GM21447 (cell line): ENCODE measurements around the gene IPO11.

Source experiments
- ATAC-seq: cut with Tn5 transposase; IDR thresholded peaks from one replicate; pipeline ENCODE4 v1.9.1; 2021; ENCODE audit not compliant: unreplicated experiment

Gene IPO11

DNA sequence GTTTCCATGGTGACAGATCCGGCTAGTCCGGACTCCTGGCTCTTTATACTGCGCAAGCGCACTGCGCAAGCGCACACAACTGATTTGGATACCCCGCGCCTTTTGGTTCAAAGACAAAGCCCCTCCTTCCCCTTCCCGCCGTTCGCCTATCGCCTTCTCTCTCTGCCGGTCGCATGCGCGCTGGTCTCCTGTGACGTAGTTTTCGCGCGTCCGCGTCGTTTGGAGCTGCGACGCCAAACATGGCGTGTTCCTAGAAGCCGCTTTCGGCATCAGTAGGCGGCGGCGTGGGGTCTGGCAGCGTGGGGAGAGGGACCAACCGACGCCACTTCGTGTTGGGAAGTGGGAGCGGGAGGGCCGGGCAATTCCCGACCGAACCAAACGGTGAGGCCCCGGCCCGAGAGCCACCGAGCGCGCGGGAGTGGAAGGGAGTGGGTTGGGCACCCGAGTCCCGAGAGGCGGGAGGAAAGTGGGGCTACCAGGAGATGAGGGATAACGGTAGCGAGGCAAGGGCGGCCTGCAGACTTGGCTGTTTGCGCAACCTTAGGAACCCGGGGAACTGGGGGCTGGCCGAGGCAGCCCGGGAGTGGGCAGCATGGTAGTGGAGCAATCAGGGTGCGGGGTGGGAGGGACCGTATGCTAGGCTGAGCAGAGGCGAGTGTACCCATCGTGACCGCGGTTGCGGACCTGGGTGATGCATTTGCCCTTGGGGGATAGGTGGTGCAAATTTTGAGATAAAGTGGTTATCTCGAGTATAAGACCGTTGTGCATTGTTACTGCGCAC, at the start of gene IPO11:
Gene IPO11, plus strand, starts transcription at position 215 of the 781 bp plus-strand sequence. CDS start 24,517 bp downstream, outside the sequence.
- ATAC-seq, result peak; percentile 97

- ATAC-seq, result no peak
These were observed 43.5 kb upstream of the IPO11 start for GRCh38 chr5:62369039-62369438.

DNA sequence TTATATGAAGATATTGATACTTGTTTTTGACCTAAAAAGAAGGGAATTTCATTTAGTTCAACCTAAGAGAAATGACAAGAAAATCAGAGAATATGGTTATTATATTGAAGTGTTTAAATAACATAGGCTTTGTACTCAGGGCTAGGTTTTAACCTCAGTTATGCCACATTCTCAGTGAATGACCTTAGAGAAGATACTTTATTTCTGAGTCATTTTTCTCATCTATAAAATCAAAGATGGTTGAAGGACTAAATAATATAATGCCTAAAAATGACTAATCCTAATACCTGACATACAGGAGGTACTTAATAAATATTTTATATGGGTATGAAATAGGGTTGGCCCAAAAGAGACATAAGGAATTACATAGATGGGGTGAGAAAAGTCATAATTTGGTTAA, 41.2 kb upstream of the IPO11 start:
- ATAC-seq, result no peak

DNA sequence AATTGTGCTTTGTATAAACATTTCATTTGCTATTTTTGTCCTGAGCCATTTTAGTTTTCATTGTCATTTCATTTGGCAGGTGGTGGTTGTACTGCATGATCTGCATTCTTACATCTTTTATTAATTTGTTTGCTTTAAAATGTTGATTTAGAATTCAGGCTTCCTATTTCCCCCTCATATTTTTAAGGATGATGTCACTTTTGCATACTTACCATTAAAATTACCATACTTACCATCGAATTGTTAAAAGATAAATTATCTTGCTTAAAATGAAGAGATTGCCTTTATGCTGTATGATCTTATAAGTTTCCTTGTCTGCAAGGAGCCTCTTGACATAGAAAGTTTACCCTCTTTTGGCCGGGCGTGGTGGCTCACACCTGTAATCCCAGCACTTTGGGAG, 40.0 kb upstream of the IPO11 start:
- ATAC-seq, result no peak

DNA sequence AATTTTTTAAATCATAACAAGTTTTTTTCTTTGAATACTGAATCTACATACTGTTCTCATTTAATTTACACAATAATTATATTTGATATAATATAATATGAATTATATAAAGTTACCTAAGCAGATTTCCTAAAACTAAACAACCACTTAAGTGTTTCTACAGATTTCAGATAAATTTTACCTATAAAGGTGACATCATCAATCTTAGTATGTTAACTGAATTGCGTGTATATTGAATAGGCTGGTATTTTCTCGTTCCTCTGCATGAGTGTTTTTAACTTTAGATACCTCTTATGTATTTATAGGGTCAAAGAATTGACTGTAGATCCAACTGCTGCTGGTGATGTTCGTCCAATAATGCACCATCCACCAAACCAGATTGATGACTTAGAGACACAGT, 39.2 kb upstream of the IPO11 start:
- no peak for ATAC-seq

GRCh38 chr5:62374090-62374489, 38.5 kb upstream of the IPO11 start:
- ATAC-seq, result no peak

DNA sequence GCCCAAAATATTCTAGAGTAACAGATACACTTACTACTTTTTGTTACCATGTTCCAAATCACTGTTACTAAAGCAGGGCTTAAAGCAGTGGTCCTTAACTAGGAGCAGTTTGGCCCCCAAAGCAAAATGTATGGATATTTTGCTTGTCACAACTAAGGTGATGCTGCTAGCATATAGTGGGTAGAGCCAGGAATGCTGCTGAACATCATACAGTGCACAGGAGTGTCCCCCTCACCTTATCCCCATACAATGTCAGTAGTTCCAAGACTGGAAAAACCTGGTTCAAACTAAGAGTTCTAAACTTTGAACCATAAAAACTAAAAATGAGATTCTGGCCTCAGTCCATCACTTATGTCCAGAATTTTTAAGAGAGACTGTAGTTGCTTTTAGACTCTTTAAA, 36.9 kb upstream of the IPO11 start:
- no peak for ATAC-seq

GRCh38 chr5:62376064-62376463, 36.5 kb upstream of the IPO11 start:
- ATAC-seq, result no peak

DNA sequence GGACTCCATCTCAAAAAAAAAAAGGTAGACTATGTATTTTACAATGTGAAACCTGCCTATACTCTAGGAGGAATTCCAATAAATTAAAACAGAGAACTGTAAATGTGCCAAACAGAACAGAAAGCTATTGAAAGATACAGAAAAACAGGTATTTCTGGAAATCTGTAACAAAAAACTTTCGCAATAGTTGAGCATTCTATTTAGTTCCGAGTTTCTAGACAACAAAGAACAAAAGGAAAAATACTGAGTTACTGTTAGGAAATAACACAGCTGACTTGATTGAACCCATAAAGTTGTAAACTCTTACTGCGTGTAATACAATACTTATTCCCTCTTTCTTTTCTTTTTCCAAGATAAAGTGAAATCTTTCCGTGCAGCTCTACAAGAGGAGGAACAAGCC, 27.4 kb upstream of the IPO11 start:
- no peak for ATAC-seq

GRCh38 chr5:62385816-62386400, 26.7 kb upstream of the IPO11 start:
- no peak for ATAC-seq

DNA sequence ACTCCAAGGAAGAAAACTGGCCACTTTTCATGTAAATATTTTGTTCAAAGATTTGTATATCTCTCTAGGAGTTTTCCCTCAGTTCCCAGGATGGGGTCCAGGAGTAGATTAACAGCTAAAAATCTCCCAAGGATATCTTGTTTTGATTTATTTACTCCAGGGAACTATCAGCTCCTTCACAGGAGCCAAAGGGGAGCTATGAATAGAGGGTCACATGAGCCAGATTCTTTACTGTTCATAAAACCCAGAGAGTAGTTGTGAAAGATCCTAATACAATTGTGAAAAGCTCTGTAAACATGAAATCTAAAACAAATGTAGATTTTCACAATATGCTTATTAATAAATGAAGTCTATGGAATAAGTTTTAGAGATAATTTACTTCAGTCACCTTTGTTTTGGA, 25.7 kb upstream of the IPO11 start:
- ATAC-seq, result no peak

GRCh38 chr5:62395210-62395950, 17.2 kb upstream of the IPO11 start:
- ATAC-seq, result no peak

DNA sequence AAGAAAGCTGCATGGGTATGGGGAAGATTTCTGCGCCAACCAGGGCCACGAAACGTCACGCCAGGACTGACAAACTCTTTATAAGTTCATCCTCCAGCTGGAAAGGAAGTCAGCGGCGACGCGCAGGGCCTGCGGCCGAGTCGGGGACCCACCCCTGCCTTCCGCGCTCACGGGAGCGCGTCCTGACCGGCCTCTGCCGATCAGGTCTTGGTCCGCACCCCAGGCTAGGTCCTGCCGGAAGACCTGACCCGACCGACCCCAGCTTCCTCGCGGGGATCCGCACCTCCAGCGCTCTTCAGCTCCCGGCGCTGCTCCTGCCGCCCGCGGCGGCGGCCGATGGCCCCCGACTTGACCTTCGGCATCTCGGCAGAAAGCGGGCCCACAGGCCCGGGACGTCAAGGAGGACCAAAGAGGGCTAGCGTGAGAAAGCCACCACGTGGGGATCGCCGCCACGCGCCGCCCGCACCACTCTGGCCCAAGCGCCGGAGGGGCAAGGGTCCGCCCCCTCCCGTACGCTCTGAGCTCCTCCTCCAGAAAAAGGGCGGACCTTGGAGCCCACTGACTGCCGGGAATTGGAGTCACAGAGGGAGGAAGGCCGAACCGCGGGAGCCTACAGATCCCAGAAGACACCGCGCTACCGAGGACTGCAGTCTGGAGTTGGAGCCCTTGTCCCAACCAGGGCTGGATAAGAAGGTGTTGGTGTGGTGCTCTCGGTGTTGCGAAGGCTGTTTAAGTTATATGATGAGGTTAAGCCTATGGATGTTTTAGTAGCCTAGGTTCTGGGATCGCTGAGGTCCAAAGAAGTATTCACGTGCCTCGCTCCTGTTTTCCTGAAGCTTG, 8.9 kb upstream of the IPO11 start, which contains the start of gene DIMT1:
Gene DIMT1, minus strand, starts transcription at position 495 of the 840 bp plus-strand sequence. Its CDS starts 133 bp downstream, at position 362.
- ATAC-seq, result peak; percentile 96

DNA sequence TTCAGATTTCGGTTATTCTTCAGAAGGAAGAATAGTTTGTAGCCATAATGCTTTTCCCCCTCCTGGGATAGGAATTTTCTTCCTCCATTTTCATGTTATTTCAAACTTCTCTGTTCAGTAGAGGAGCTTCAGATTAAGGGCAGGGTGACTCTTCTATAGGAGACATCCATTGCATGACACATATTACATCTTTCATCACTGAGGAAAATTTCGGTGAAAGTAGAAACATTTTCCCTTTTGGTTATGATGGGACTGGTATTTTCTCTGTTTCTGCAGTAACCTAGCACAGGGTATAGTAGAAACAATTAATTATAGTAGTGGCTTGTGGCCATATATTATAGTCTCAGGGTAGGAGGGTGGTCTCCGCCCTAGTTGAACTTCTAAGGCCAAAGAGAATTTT, 1.1 kb downstream of the IPO11 start:
- no peak for ATAC-seq

DNA sequence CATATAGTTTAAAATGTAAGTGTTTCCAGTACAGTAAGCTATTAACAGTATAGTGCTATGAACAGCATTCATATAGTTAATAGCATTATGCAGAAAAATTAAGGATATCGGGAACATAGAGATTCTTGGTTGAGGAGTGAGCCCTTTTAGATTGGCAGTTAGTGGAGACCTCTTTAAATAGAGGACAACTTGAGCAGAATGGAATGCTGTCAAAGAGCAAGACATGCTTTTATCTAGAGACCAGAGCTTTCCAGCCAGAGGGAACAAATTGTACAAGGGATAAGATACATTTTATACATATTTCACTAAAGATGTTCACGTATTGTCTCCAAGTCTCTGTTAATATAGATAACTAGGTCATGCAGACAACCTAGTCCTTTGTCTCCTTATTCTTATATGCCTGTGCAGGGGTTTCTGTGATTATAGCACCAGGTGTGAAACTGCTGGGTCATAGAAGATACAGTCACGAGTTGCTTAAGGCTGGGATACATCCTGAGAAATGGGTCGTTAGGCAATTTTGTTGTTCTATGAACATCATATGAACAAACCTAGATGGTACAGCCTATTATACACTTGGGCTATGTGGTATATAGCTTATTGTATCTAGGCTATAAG, 6.0 kb downstream of the IPO11 start:
- ATAC-seq, result no peak

DNA sequence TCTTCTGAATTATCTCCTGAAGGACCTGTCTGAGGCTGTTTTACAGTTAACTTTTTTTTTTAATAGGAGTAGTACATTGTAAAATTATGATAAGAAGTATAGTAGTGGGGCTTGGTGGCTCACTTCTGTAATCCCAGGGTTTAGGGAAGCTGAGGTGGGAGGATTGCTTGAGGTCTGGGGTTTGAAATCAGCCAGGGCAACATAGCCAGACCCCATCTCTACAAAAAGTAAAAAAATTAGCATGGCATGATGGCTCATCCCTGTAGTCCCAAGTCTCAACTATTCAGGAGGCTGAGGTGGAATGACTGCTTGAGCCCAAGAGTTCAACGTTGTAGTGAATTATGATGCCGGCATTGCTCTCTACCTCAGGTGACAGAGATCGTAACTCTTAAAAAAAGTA, 7.0 kb downstream of the IPO11 start:
- ATAC-seq, result no peak

DNA sequence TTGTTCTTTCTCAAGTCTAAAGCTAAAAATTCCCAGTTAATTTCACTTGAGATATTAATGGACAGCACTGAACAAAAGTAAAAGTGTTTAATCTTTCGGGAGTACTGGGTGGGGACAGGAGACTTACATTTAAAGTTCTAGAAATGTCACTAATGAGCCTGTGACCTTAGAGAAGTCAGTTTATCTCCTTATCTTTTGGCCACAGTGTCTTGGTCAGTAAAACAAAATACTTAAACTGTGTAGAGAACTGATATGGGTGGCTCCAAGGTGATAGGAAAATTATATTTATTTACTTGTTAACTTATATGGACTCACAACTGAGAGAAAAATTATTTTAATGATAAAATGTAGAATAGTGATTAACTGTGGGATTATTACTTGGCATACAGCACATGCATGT, 8.9 kb downstream of the IPO11 start:
- no peak for ATAC-seq

DNA sequence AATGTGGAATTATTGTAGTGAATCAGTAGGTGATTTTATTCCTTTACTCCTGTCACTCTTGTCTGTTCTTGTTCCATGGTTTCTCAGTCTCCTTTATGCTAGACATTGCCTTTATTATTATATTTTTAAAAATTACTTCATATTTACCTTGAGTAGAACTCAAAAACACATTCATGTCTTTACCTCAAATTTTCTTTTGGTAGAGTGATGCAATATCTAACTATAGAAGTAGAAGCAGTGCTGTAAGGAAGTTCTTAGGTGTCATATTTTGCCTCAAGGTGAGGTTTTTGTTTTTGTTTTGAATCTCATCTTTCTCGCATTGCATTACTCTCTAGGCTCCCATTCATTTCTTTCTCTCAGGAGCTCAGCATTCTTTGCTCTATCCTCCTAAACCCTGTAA, 12.2 kb downstream of the IPO11 start:
- ATAC-seq, result no peak

DNA sequence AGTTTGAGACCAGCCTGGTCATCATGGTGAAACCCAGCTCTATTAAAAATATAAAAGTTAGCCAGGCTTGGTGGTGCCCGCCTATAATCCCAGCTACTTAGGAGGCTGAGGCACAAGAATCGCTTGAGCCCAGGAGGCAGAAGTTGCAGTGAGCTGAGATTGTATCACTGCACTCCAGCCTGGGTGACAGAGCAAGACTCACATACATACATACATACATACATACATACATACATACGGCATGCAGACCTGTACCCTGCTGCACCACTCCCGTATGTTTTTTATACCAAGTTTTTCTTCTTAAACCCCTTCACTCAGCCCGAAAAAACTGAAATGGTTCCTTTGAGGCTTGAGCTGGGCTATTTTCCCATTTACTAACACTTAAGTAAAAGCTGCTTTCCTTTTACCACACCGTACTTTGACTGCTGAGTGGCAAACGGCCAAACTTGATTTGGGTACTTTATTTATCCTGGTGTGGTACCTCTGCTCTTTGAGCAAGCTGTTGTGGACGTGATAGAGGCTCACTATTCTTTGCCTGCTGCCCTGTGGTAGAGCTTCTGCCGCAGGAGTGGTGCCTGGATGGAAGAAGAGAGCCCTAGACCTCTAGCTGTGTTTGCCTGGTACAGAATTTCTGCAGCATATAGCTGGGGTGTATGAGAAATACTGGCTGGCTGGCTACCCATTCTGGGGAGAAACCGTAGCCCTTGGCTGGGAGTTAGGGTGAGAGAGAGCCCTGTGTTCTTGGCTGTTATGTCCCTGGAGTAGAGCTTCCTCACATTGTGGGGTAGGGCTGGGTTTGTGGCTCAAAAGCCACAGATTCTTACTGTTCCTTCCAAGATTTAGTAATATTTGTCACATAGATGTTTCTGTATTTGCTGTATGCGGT, 19.4 kb downstream of the IPO11 start:
- ATAC-seq, result no peak

DNA sequence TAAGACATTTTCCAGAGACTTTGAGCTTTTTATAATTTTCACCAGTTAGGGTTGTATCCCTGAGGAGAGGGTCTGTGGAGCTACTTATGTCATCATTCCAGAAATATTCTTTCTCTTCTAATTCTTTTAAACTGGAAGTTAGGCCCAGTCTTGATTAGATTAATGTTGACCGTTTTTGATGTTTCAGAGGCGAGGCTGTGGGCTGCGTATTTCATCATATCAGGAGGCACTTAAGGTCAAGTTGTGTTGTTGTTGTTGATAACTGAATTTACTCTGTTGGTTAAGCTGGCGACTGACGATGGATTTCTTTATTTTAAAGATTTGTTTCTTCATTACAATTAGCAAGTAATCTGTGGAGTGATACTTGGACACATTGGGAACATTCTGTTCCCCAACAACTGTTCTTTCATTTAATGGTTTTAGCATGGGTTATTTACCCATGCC, 20.1 kb downstream of the IPO11 start:
- ATAC-seq, result no peak
